K562 (cell line): ENCODE data around the gene CHKB. TPM values are rescaled to one million over a fixed set of nuclear protein-coding genes. Genes with fewer than 3 reads are reported as not detected.
"Not testable (repeated sequence)": the region's sequence is repeated elsewhere in the genome, so short reads cannot be mapped to it uniquely, and the experiment has no call there.

ENCODE experiments used
- ATAC-seq: fragments of 200-7000 bp; cut with Tn5 transposase; 3 replicates; pipeline ENCODE4 v1.9.1; 2020; ENCODE audit warnings: moderate library complexity
- BruUV-seq: library from RNA; stranded (reverse); fragments of 400-500 nt; replicated peaks from 2 replicates; lab custom pipeline; 2021; lab: Mats Ljungman, UMichigan
- CTCF ChIA-PET: fragments of 300-600 bp; formaldehyde crosslinking; extraction: SDS; loops from one replicate; lab custom pipeline; 2021; ENCODE audit warnings: low intra/inter-chr PET ratio; lab: Yijun Ruan, JAX
- POLR2A ChIA-PET: fragments of 300-600, 350-650 bp; sonication (Branson Sonifier 250); formaldehyde crosslinking; extraction: SDS; loops from one replicate; lab custom pipeline; 2021; ENCODE audit warnings: antibody characterized with exemption, inconsistent platforms; lab: Yijun Ruan, JAX
- DNase-seq, 4 experiments: peaks; one replicate each; pipeline versions ENCODE4 v3.0.0 to v3.0.0-alpha.2; 2011 to 2018; ENCODE audit warnings: low spot score in 3 of 4, mixed read lengths in 3 of 4; ENCODE audit errors: extremely low read depth in 1 of 4
- FAIRE-seq: peaks from 2 replicates; lab custom pipeline; 2011; peaks lifted over from hg19 to GRCh38; lab: Jason Lieb, UNC
- H2AFZ ChIP-seq: 2 replicates; pipeline ENCODE4 v1.6.0; 2011; ENCODE audit warnings: low read depth, low read length, control low read depth, inconsistent platforms
- H3K27ac ChIP-seq: fragments of 200-600 bp; 3 replicates; pipeline ENCODE4 v1.8.0; 2011; ENCODE audit warnings: low read depth, mild to moderate bottlenecking, control low read depth, inconsistent platforms, low read length, moderate library complexity, mixed read lengths; ENCODE audit errors: extremely low read depth
- H3K27me3 ChIP-seq, 2 experiments: fragments of 300-600 bp in 1 of 2; 2 replicates in 1 of 2; 3 replicates in 1 of 2; pipeline versions ENCODE4 v1.6.0 to v1.8.0; 2011; ENCODE audit warnings: inconsistent platforms in 2 of 2, low read length in 2 of 2, mild to moderate bottlenecking in 1 of 2, mixed read lengths in 1 of 2, moderate library complexity in 1 of 2; ENCODE audit not compliant: control insufficient read depth in 2 of 2, insufficient read depth in 2 of 2
- H3K36me3 ChIP-seq: fragments of 300-600 bp; 3 replicates; pipeline ENCODE4 v1.8.0; 2011; ENCODE audit warnings: mild to moderate bottlenecking, low read length, inconsistent platforms; ENCODE audit not compliant: control insufficient read depth, insufficient read depth
- H3K4me1 ChIP-seq, 2 experiments: fragments of 200-600 bp in 1 of 2; replicated peaks in 1 of 2; 2 replicates in 1 of 2; 3 replicates in 1 of 2; pipeline versions ENCODE4 v1.5.1 to v1.8.0; 2011; ENCODE audit warnings: inconsistent platforms in 2 of 2, low read length in 2 of 2, mild to moderate bottlenecking in 1 of 2, mixed read lengths in 1 of 2, moderate library complexity in 1 of 2; ENCODE audit not compliant: control insufficient read depth in 2 of 2, insufficient read depth in 2 of 2
- H3K4me2 ChIP-seq: 2 replicates; pipeline ENCODE4 v1.6.1; 2011; ENCODE audit warnings: low read length, control low read depth, inconsistent platforms, mixed read lengths; ENCODE audit not compliant: insufficient read depth
- H3K4me3 ChIP-seq: fragments of 200-600 bp; sonication (generic), shearing (Covaris generic); 2 replicates; pipeline ENCODE4 v1.5.1; 2016; ENCODE audit warnings: control low read depth, inconsistent platforms
- H3K79me2 ChIP-seq: fragments of 200-600 bp; 3 replicates; pipeline ENCODE4 v1.8.0; 2011; ENCODE audit warnings: low read length, inconsistent platforms; ENCODE audit not compliant: control insufficient read depth, insufficient read depth
- H3K9ac ChIP-seq, 2 experiments: 2 replicates each; pipeline versions ENCODE4 v1.6.0 to v1.6.1; 2011; ENCODE audit warnings: low read depth in 2 of 2, low read length in 2 of 2, control low read depth in 1 of 2, inconsistent platforms in 1 of 2, mild to moderate bottlenecking in 1 of 2, mixed read lengths in 1 of 2; ENCODE audit not compliant: insufficient read depth in 1 of 2
- H3K9me1 ChIP-seq: one replicate; pipeline ENCODE4 v1.6.0; 2011; ENCODE audit warnings: inconsistent platforms, mild to moderate bottlenecking, low read length, moderate library complexity; ENCODE audit not compliant: control insufficient read depth, insufficient read depth
- H3K9me3 ChIP-seq: replicated peaks from 2 replicates; pipeline ENCODE4 v1.5.1; 2011; ENCODE audit warnings: low read depth, low read length, inconsistent platforms; ENCODE audit not compliant: control insufficient read depth, insufficient read depth
- H4K20me1 ChIP-seq: replicated peaks from 2 replicates; pipeline ENCODE4 v1.6.1; 2011; ENCODE audit warnings: low read length, inconsistent platforms, mixed read lengths; ENCODE audit not compliant: control insufficient read depth, insufficient read depth
- BHLHE40 ChIP-seq: IDR thresholded peaks from 2 replicates; pipeline ENCODE4 v1.6.1; 2011; ENCODE audit warnings: low read length, improper control_type of control experiment
- C11orf30 ChIP-seq: fragments of 450-650 bp; IDR thresholded peaks from 2 replicates; pipeline ENCODE4 v1.6.1; 2016; ENCODE audit warnings: low read depth, mild to moderate bottlenecking
- CREM ChIP-seq: IDR thresholded peaks from 2 replicates; pipeline ENCODE4 v1.6.1; 2014; ENCODE audit warnings: antibody characterized with exemption, low read depth
- ZBTB9 ChIP-seq: fragments of 450-650 bp; formaldehyde crosslinking; IDR thresholded peaks from 2 replicates; pipeline ENCODE4 v1.4.0; 2020; ENCODE audit warnings: mild to moderate bottlenecking, moderate library complexity
- ZNF316 ChIP-seq: fragments of 450-650 bp; IDR thresholded peaks from 2 replicates; pipeline ENCODE4 v1.6.1; 2016
- ZNF512 ChIP-seq: IDR thresholded peaks from 2 replicates; pipeline ENCODE4 v1.6.1; 2016; ENCODE audit warnings: missing genetic modification characterization, missing compliant biosample characterization
- WGBS: fragments of 100-300 bp; shearing (Covaris generic); methylation state at CpG from one replicate; pipeline ENCODE4 v1.1.6; 2016; ENCODE audit warnings: low coverage, mixed read lengths; ENCODE audit not compliant: insufficient coverage; ENCODE audit errors: missing lambda C conversion rate; 5-methylcytosine and 5-hydroxymethylcytosine counted together
- in situ Hi-C: fragments of 300-500 bp; cut with MboI; formaldehyde crosslinking; loops from 4 replicates; pipeline ENCODE4 v1.15.0; 2018; ENCODE audit warnings: inconsistent platforms, mixed read lengths
- intact Hi-C: fragments of 100-400 bp; cut with micrococcal nuclease; formaldehyde crosslinking; loops from 2 replicates; pipeline ENCODE4 v1.14.2; 2022
- polyA plus RNA-seq, 8 experiments: library from polyadenylated mRNA; depleted of rRNA in 4 of 8; stranded (reverse) in 5 of 8; unstranded in 3 of 8; fragments of >200 nt; fragmentation: Nextera tagmentation in 2 of 8; fragmentation: Illumina TruSeq in 1 of 8; extraction: Ambion mirVana in 2 of 8; extraction: Trizol in 1 of 8; gene quantifications; 2 replicates each; pipeline versions ENCODE4 v1.2.1 to v1.2.3, GENCODE V29; 2011 to 2014; ENCODE audit warnings: inconsistent platforms in 1 of 8, missing spikeins in 1 of 8
- total RNA-seq, 7 experiments: library from RNA; depleted of rRNA in 6 of 7; stranded (reverse); fragments of >200 nt in 6 of 7; fragmentation: Illumina TruSeq in 2 of 7; extraction: Trizol in 2 of 7; gene quantifications; 2 replicates each; pipeline versions ENCODE4 v1.2.1 to v1.2.3, GENCODE V29; 2011 to 2021; ENCODE audit warnings: low replicate concordance in 1 of 7

The CHKB gene
- total and polyA plus RNA-seq, 9 of the 15 experiments (the other 6 are each of a cell fraction or from before 2014, with no cell fraction given), result 2.7 to 31.0 (median 11.0) TPM

DNA sequence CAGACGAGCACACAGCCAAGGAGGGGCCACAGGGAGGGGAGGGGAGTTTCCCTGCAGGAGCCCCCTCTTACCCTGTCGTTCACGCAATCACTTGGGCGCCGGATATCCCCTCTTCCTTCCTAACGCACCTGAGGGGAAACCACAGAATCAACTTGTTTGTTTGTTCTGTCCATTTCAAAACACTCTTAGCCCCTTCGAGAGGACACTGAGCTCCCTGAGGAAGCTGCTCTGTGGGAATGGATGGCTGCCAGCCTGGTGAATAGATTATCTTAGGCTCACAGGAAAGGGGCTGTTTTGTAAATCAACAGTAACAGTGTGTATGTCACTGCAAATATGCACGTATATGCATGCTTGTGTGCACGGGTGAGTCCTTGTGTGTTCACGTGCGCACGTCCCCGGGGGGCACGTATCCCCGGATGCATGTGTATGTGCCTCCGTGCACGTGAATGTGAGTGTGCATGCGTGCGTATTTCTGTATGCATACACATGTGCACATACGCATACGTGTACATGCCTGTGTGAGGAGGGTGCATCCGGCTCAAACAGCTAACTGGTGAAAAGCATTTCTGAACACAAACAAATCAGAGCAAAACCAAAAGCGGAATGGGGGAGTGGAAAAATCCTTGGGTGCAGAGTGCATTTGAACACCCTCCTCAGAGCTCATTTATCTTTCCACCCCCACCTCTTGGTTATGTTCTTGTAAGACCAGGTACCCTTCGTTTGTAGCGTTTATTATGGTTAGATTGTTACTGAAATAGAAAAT is 38.1 kb upstream of the CHKB start (continued):
- TF ChIP-seq CREM (peak; percentile 22; the same call in 1 of the 2 replicates), ZBTB9 (CRISPR knock-in tag) (no peak), BHLHE40 (peak; percentile 21; the same call in 1 of the 2 replicates)

GRCh38 chr22:50614296-50614695 is 31.6 kb upstream of the CHKB start:
- 100% methylated on average over 1 of the region's 3 CpGs for WGBS
- TF ChIP-seq ZNF316, result peak; percentile 40; the same call in 1 of the 2 replicates
- peak; percentile 76 for TF ChIP-seq ZNF512 (tag)
- 0 out of 2 replicates have a peak, but pooled peaks have one; percentile 40 for TF ChIP-seq C11orf30
- BruUV-seq, H2AFZ ChIP-seq, ATAC-seq, H3K79me2 ChIP-seq, DNase-seq, FAIRE-seq, H3K9ac ChIP-seq, H4K20me1 ChIP-seq, H3K27ac ChIP-seq, H3K9me1 ChIP-seq, H3K36me3 ChIP-seq, H3K9me3 ChIP-seq, H3K4me2 ChIP-seq, H3K4me3 ChIP-seq, intact Hi-C loops: not testable (repeated sequence)
- peaks cover 12 to 25% of the 10 kb centered on the region in 2 experiments; a peak in 4 of 5 replicates for H3K27me3 ChIP-seq
- in situ Hi-C loops, result loop anchor here (5.0 kb wide), 1 partner anchor 37 kb away; the partner anchor contains the start of gene CPT1B
- peaks cover 13 to 15% of the 10 kb centered on the region in 2 experiments; a peak in 4 of 5 replicates for H3K4me1 ChIP-seq
- ChIA-PET POLR2A (interaction anchor here (0.8 to 1.4 kb wide), 2 partner anchors 12 to 14 kb away, joined by 3 to 5 read pairs; partner anchors contain the start of gene ARSA), CTCF (interaction anchor here (0.7 kb wide), 1 partner anchor 467 kb away, joined by 5 read pairs; no protein-coding TSS in a partner anchor)
